ENCODE data around the gene MMP14.
A peak's percentile ranks its signal among the peaks of the same experiment; 100 is the strongest.
"Not testable (repeated sequence)": the region's sequence is repeated elsewhere in the genome, so short reads cannot be mapped to it uniquely, and the experiment has no call there.

The MMP14 gene

GRCh38 chr14:22854963-22855724, 18.8 kb downstream of the MMP14 start:
- H3K4me3 ChIP-seq (ENCODE audit: low read depth, low read length), result no peak overlapping the region
- no peak for TF ChIP-seq CTCF (IDR thresholded peaks at IDR 0.05; ENCODE audit: borderline replicate concordance, insufficient read depth, low read depth, low read length)

GRCh38 chr14:22856428-22856827, 20.0 kb downstream of the MMP14 start:
- H3K4me3 ChIP-seq (ENCODE audit: low read depth, low read length), result no peak overlapping the region
- TF ChIP-seq CTCF (IDR thresholded peaks at IDR 0.05; ENCODE audit: borderline replicate concordance, insufficient read depth, low read depth, low read length), result no peak

GRCh38 chr14:22860377-22860776, 24.0 kb downstream of the MMP14 start:
- not testable (repeated sequence) for H3K4me3 ChIP-seq (ENCODE audit: low read depth, low read length)

GRCh38 chr14:22861651-22862050, 25.3 kb downstream of the MMP14 start:
- no peak overlapping the region for H3K4me3 ChIP-seq (ENCODE audit: low read depth, low read length)
- TF ChIP-seq CTCF (IDR thresholded peaks at IDR 0.05; ENCODE audit: borderline replicate concordance, insufficient read depth, low read depth, low read length), result no peak

- no peak overlapping the region for H3K4me3 ChIP-seq (ENCODE audit: low read depth, low read length)
- no peak for TF ChIP-seq CTCF (IDR thresholded peaks at IDR 0.05; ENCODE audit: borderline replicate concordance, insufficient read depth, low read depth, low read length)
Observed at GRCh38 chr14:22864979-22865378, 28.6 kb downstream of the MMP14 start.

GRCh38 chr14:22865424-22866405, 29.3 kb downstream of the MMP14 start:
- H3K4me3 ChIP-seq (ENCODE audit: low read depth, low read length), result no peak overlapping the region
- TF ChIP-seq CTCF (IDR thresholded peaks at IDR 0.05; ENCODE audit: borderline replicate concordance, insufficient read depth, low read depth, low read length), result peak; percentile 27; the same call in 1 of the 2 replicates

GRCh38 chr14:22866874-22867273, 30.5 kb downstream of the MMP14 start:
- H3K4me3 ChIP-seq (ENCODE audit: low read depth, low read length), result no peak overlapping the region
- no peak for TF ChIP-seq CTCF (IDR thresholded peaks at IDR 0.05; ENCODE audit: borderline replicate concordance, insufficient read depth, low read depth, low read length)
